Osteoblast (primary cell): ENCODE results near the gene IGF2BP2. TPM values are rescaled to one million over a fixed set of nuclear protein-coding genes. Genes with fewer than 3 reads are reported as not detected.

Source experiments
- DNase-seq: peaks from one replicate; pipeline ENCODE4 v3.0.0; 2011; ENCODE audit warnings: low spot score, mixed read lengths; ENCODE audit not compliant: insufficient read length; ENCODE audit errors: missing footprints
- H2AFZ ChIP-seq: 2 replicates; pipeline ENCODE4 v1.6.0; 2011; ENCODE audit warnings: mild to moderate bottlenecking, low read length
- H3K27ac ChIP-seq: 2 replicates; pipeline ENCODE4 v1.5.1; 2011; ENCODE audit warnings: mild to moderate bottlenecking, low read depth, low read length, moderate library complexity
- H3K27me3 ChIP-seq: 2 replicates; pipeline ENCODE4 v1.6.0; 2012; ENCODE audit warnings: mild to moderate bottlenecking, control low read depth, inconsistent platforms, low read length, moderate library complexity; ENCODE audit not compliant: insufficient read depth
- H3K36me3 ChIP-seq: 2 replicates; pipeline ENCODE4 v1.5.1; 2011; ENCODE audit warnings: mild to moderate bottlenecking, low read length, control low read depth, moderate library complexity; ENCODE audit not compliant: insufficient read depth
- H3K4me1 ChIP-seq: 2 replicates; pipeline ENCODE4 v1.5.1; 2011; ENCODE audit warnings: mild to moderate bottlenecking, low read length, control low read depth, moderate library complexity; ENCODE audit not compliant: insufficient read depth
- H3K4me2 ChIP-seq: 2 replicates; pipeline ENCODE4 v1.6.0; 2011; ENCODE audit warnings: mild to moderate bottlenecking, low read length; ENCODE audit not compliant: insufficient read depth
- H3K4me3 ChIP-seq: fragments of 200-600 bp; sonication (generic); 3 replicates; pipeline ENCODE4 v1.5.1; 2012; ENCODE audit warnings: mild to moderate bottlenecking, low read length, inconsistent platforms; ENCODE audit not compliant: insufficient read depth
- H3K79me2 ChIP-seq: 2 replicates; pipeline ENCODE4 v1.6.0; 2012; ENCODE audit warnings: mild to moderate bottlenecking, low read length, control low read depth, inconsistent platforms; ENCODE audit not compliant: insufficient read depth
- H3K9me3 ChIP-seq: 2 replicates; pipeline ENCODE4 v1.5.1; 2011; ENCODE audit warnings: low read depth, low read length, control low read depth
- H4K20me1 ChIP-seq: 2 replicates; pipeline ENCODE4 v1.6.0; 2012; ENCODE audit warnings: mild to moderate bottlenecking, low read length, control low read depth; ENCODE audit not compliant: insufficient read depth
- CTCF ChIP-seq: IDR thresholded peaks from 2 replicates; pipeline ENCODE4 v1.5.1; 2011; ENCODE audit warnings: mild to moderate bottlenecking, low read depth, low read length, moderate library complexity; ENCODE audit errors: extremely low read depth
- total RNA-seq: library from RNA; depleted of rRNA; stranded (reverse); fragments of >200 nt; gene quantifications from 2 replicates; pipeline ENCODE4 v1.2.3, GENCODE V29; 2012

Gene IGF2BP2
- 80.4 and 81.8 TPM in 2 replicates for total RNA-seq

DNA sequence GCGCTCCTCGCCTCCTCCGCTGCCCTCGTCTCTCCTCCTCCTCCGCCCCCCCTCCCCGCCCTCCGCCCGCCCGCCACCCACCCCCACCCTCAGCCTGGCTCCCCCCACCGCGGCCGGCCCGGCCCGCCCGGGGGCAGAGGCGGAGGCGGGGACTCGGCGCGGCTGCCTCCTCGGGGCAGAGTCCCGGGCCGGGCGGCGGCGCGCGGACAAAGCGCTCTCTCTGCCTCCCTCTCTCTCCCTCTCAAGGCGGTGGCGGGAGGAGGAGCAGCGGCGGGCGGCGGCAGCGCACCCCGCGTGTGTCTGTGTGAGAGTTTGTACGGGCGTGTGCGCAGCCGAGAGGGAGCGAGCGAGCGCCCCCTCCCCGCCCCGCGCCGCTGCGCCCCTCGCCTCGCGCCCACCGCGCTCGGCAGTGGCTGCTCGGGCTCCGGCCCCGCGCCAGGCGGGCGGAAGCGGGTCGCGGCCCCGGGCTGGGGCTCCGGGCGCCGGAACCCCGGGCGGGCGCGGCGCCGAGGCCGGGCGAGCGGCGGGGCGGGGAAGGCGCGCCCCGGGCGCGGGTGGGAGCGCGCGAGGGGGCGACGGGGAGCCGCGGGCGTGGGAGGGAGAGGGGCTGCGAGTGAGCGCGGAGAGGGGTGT is at the start of gene IGF2BP2:
Gene IGF2BP2 (minus strand): TSS at position 37 of the 633 bp plus-strand sequence. CDS start 82 bp downstream, outside the sequence.
- Histone ChIP-seq H4K20me1 (no peaks in the 10 kb centered on the region), H3K4me1 (peaks cover 26% of the 10 kb centered on the region), H3K27ac (peak within 1 kb of the TSS; percentile 92), H3K79me2 (peaks cover 60% of the 10 kb centered on the region), H2AFZ (peak within 1 kb of the TSS; percentile 85), H3K4me2 (peak within 1 kb of the TSS; percentile 89), H3K4me3 (peak within 1 kb of the TSS; percentile 90), H3K27me3 (no peaks in the 10 kb centered on the region), H3K9me3 (no peaks in the 10 kb centered on the region), H3K36me3 (no peaks in the 10 kb centered on the region)
- TF ChIP-seq CTCF = no peak
- peak; percentile 98 for DNase-seq

DNA sequence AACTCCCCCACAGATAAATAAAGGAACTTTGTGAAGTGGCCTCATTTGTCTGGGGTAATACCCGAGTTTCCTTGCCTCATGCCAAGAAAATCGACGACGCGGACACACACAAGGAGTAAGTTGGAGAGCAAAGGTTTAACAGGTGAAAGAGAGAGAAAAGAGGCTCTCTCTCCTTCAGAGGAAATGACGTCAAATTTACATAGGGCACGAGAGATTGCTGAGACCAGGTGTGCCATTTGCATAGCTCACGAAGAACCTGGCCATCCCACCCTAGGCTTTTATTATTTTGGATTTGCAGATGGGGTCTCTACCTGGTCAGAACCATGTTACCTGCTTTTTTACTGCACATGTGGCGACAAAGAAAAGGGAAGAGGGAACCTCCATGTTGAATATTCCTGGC is 49.3 kb upstream of the IGF2BP2 start:
- H3K27ac ChIP-seq = no peak overlapping the region
- H3K36me3 ChIP-seq = no peaks in the 10 kb centered on the region
- no peak for TF ChIP-seq CTCF
- no peak for DNase-seq
- H4K20me1 ChIP-seq = no peaks in the 10 kb centered on the region
- no peaks in the 10 kb centered on the region for H3K27me3 ChIP-seq
- no peak overlapping the region for H2AFZ ChIP-seq
- H3K4me1 ChIP-seq = no peaks in the 10 kb centered on the region
- no peak overlapping the region for H3K4me3 ChIP-seq
- no peak overlapping the region for H3K4me2 ChIP-seq
- no peaks in the 10 kb centered on the region for H3K9me3 ChIP-seq
- no peaks in the 10 kb centered on the region for H3K79me2 ChIP-seq

- H3K4me3 ChIP-seq = no peak overlapping the region
- no peak overlapping the region for H3K4me2 ChIP-seq
- H3K27me3 ChIP-seq = peaks cover 6% of the 10 kb centered on the region
- no peak for DNase-seq
- H2AFZ ChIP-seq = no peak overlapping the region
- H3K27ac ChIP-seq = no peak overlapping the region
- no peaks in the 10 kb centered on the region for H3K79me2 ChIP-seq
- no peaks in the 10 kb centered on the region for H3K4me1 ChIP-seq
- no peaks in the 10 kb centered on the region for H3K36me3 ChIP-seq
- no peak for TF ChIP-seq CTCF
- H4K20me1 ChIP-seq = no peaks in the 10 kb centered on the region
- no peaks in the 10 kb centered on the region for H3K9me3 ChIP-seq
These were observed 42.8 kb upstream of the IGF2BP2 start for GRCh38 chr3:185867650-185868049.

DNA sequence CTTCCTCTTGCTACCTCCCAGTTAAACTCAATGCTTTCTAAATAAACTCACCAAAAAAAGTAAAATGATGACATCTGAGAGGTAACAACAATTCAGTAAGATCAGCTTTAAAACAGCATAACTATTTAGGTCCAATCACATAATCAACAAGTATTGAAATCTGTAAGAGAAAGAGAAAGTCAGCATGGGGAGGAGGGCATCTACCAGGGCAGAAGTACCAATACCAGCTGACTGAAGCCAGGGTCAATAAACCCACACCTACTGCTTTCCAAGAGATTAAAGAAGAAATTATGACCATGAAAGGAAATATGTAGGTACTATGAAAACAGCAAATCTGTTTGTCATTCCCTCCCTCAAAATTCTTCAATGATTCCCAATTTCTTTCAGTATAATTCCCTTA is 42.2 kb upstream of the IGF2BP2 start:
- TF ChIP-seq CTCF = no peak
- no peaks in the 10 kb centered on the region for H3K36me3 ChIP-seq
- H3K4me2 ChIP-seq = no peak overlapping the region

More for the DNA sequence above, 42.2 kb upstream of the IGF2BP2 start:
- no peak overlapping the region for H3K27ac ChIP-seq
- peaks cover 6% of the 10 kb centered on the region for H3K27me3 ChIP-seq
- no peak overlapping the region for H2AFZ ChIP-seq
- no peaks in the 10 kb centered on the region for H4K20me1 ChIP-seq
- no peaks in the 10 kb centered on the region for H3K9me3 ChIP-seq
- H3K4me3 ChIP-seq = no peak overlapping the region
- no peaks in the 10 kb centered on the region for H3K4me1 ChIP-seq
- no peak for DNase-seq
- H3K79me2 ChIP-seq = no peaks in the 10 kb centered on the region
